Heart left ventricle (tissue), 13 donors: Measurements from ENCODE around the gene CKAP5.

ENCODE experiments used
- POLR2A ChIP-seq, 2 donors: fragments of 450-650 bp; IDR thresholded peaks; one replicate each; pipeline ENCODE4 v1.6.1; 2017; ENCODE audit warnings: antibody characterized with exemption in 2 of 2, mild to moderate bottlenecking in 2 of 2, moderate library complexity in 2 of 2
- TF ChIP-seq, protein P1 (sequence below), 12 donors: fragments of 200-600 bp; sonication (generic) in 4 of 12; IDR thresholded peaks; one replicate each; pipeline versions ENCODE4 v1.5.0 to v1.8.0; 2018 to 2022; ENCODE audit warnings: antibody characterized with exemption in 12 of 12, mild to moderate bottlenecking in 5 of 12
- donor health status: ischemic (EF 13 %, LVEDD 7.1; RV severe dilation, severe dysfunction).
- donor health status: DM: no; HTN: yes; CAD: no.
- donor health status: DM: no; HTN: no; CAD: no.
- donor health status: ischemic (EF 25% LVEDD 6.9; RV normal size, moderate dysfunction).
- donor health status: ischemic (EF 25% LVEDD 5.7; RV mildly dilated, moderate dysfunction).
- donor health status: ischemic (EF 35%, LVEDD 5.7; RV mildly dilated, moderate dysfunction).
- donor health status: nonischemic (EF 11% LVEDD 7.7; RV severe dilation, severe dysfunction).
- donor health status: DM: yes; HTN: yes; CAD: no.
- donor health status: PGD.
- donor health status: ischemic (EF 29% LVEDD 5.4; RV normal size, mild dysfunction).
- donor health status: nonischemic (EF 23%, LVEDD 6.1; RV moderate dilation, normal function).

DNA sequence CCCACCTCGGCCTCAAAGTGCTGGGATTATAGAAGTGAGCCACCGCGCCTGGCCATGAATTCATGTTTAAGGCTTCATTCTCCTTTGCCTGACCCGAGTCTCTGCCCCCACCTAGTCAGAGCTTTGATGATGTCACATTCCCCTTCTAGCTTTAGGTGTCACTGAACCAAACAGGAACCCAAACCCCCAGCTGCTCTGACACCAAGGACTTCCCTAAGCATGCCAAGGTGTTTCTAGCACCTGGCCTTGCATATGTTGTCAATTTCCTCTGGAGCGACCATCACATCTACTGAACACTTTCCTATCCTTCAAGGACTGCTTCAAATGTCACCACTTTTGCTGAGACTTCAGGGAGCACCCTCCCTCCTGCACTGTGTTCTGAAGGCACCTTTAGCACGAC lies 124.8 kb downstream of the CKAP5 start:
- no peak for TF ChIP-seq POLR2A (IDR thresholded peaks at IDR 0.05)
- TF ChIP-seq, protein P1, sequence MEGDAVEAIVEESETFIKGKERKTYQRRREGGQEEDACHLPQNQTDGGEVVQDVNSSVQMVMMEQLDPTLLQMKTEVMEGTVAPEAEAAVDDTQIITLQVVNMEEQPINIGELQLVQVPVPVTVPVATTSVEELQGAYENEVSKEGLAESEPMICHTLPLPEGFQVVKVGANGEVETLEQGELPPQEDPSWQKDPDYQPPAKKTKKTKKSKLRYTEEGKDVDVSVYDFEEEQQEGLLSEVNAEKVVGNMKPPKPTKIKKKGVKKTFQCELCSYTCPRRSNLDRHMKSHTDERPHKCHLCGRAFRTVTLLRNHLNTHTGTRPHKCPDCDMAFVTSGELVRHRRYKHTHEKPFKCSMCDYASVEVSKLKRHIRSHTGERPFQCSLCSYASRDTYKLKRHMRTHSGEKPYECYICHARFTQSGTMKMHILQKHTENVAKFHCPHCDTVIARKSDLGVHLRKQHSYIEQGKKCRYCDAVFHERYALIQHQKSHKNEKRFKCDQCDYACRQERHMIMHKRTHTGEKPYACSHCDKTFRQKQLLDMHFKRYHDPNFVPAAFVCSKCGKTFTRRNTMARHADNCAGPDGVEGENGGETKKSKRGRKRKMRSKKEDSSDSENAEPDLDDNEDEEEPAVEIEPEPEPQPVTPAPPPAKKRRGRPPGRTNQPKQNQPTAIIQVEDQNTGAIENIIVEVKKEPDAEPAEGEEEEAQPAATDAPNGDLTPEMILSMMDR (IDR thresholded peaks at IDR 0.05), result no peak
